HCT116 (cell line): ENCODE data around the gene ARHGEF6. TPM values are rescaled to one million over a fixed set of nuclear protein-coding genes. Genes with fewer than 3 reads are reported as not detected.

Source experiments
- ATAC-seq: fragments of 200-7000 bp; cut with Tn5 transposase; 2 replicates; pipeline ENCODE4 v1.9.1; 2020; ENCODE audit warnings: mild to moderate bottlenecking, moderate library complexity
- BruUV-seq: library from RNA; stranded (reverse); fragments of 400-500 nt; replicated peaks from 2 replicates; lab custom pipeline; 2021; lab: Mats Ljungman, UMichigan
- CTCF ChIA-PET: fragments of 300-600 bp; sonication (Branson Sonifier 250); formaldehyde crosslinking; loops from one replicate; lab custom pipeline; 2021; ENCODE audit warnings: antibody characterized with exemption; lab: Charles Lee
- POLR2A ChIA-PET: fragments of 300-600, 350-600 bp; sonication (Branson Sonifier 250); formaldehyde crosslinking; loops from one replicate; lab custom pipeline; 2021; ENCODE audit warnings: antibody characterized with exemption; lab: Charles Lee
- RAD21 ChIA-PET, 2 experiments: fragments of 300-600 bp; sonication (Branson Sonifier 250); formaldehyde crosslinking; loops; one replicate each; lab custom pipeline; 2023; ENCODE audit warnings: low total read pairs in 2 of 2; ENCODE audit not compliant: uncharacterized antibody in 2 of 2, unreplicated experiment in 2 of 2, low non-redundant PET in 1 of 2; lab: Charles Lee
- DNase-seq: peaks from one replicate; pipeline ENCODE4 v3.0.0-alpha.2; 2010; ENCODE audit warnings: low read depth, low spot score
- H2AFZ ChIP-seq: fragments of 200-600 bp; shearing (Covaris generic), sonication (generic); 2 replicates; pipeline ENCODE4 v1.6.1; 2017; ENCODE audit warnings: low read depth, mixed run types, mixed read lengths, antibody characterized with exemption, low read length; ENCODE audit not compliant: poor library complexity, severe bottlenecking
- H3K27ac ChIP-seq: 2 replicates; pipeline ENCODE4 v1.5.1; 2012; ENCODE audit warnings: low read depth, low read length
- H3K27me3 ChIP-seq: fragments of 200-600 bp; sonication (generic); 2 replicates; pipeline ENCODE4 v1.6.1; 2016; ENCODE audit warnings: mixed run types, low read length, mixed read lengths; ENCODE audit not compliant: insufficient read depth
- H3K36me3 ChIP-seq, 2 experiments: fragments of 200-500 bp in 1 of 2; fragments of 200-600 bp in 1 of 2; sonication (Bioruptor generic) in 1 of 2; sonication (generic) in 1 of 2; 2 replicates each; pipeline versions ENCODE4 v1.5.1 to v1.6.1; 2014 to 2016; ENCODE audit warnings: low read length in 2 of 2, inconsistent platforms in 1 of 2, mixed read lengths in 1 of 2, mixed run types in 1 of 2; ENCODE audit not compliant: insufficient read depth in 2 of 2, control insufficient read depth in 1 of 2
- H3K4me1 ChIP-seq, 2 experiments: fragments of 200-600 bp in 1 of 2; sonication (generic) in 1 of 2; 2 replicates each; pipeline versions ENCODE4 v1.5.1 to v1.6.1; 2012 to 2017; ENCODE audit warnings: low read length in 2 of 2, inconsistent platforms in 1 of 2, mild to moderate bottlenecking in 1 of 2, mixed read lengths in 1 of 2, mixed run types in 1 of 2, moderate library complexity in 1 of 2; ENCODE audit not compliant: insufficient read depth in 2 of 2, control insufficient read depth in 1 of 2
- H3K4me2 ChIP-seq: fragments of 200-600 bp; sonication (generic); 2 replicates; pipeline ENCODE4 v1.6.1; 2017; ENCODE audit warnings: mixed run types, low read length, mixed read lengths
- H3K4me3 ChIP-seq, 2 experiments: fragments of 200-600 bp in 1 of 2; sonication (generic) in 1 of 2; replicated peaks in 1 of 2; 2 replicates each; pipeline ENCODE4 v1.5.1; 2011 to 2016; ENCODE audit warnings: low read length in 2 of 2, control low read depth in 1 of 2, low read depth in 1 of 2, mild to moderate bottlenecking in 1 of 2, mixed read lengths in 1 of 2, mixed run types in 1 of 2
- H3K79me2 ChIP-seq: fragments of 200-600 bp; sonication (generic); 2 replicates; pipeline ENCODE4 v1.6.1; 2017; ENCODE audit warnings: mild to moderate bottlenecking, mixed run types, low read length, moderate library complexity, mixed read lengths; ENCODE audit not compliant: insufficient read depth
- H3K9ac ChIP-seq: fragments of 200-600 bp; sonication (generic); 2 replicates; pipeline ENCODE4 v1.6.1; 2016; ENCODE audit warnings: low read length, mixed read lengths
- H3K9me2 ChIP-seq: fragments of 200-600 bp; sonication (generic), shearing (Covaris generic); 2 replicates; pipeline ENCODE4 v1.6.1; 2017; ENCODE audit warnings: mixed run types, mild to moderate bottlenecking, moderate library complexity; ENCODE audit not compliant: insufficient read depth
- H3K9me3 ChIP-seq, 2 experiments: fragments of 200-500 bp in 1 of 2; fragments of 200-600 bp in 1 of 2; sonication (Bioruptor generic) in 1 of 2; sonication (generic) in 1 of 2; 2 replicates each; pipeline ENCODE4 v1.6.1; 2014 to 2017; ENCODE audit warnings: low read length in 2 of 2, mixed read lengths in 2 of 2, inconsistent platforms in 1 of 2, low read depth in 1 of 2, mild to moderate bottlenecking in 1 of 2, mixed run types in 1 of 2, moderate library complexity in 1 of 2; ENCODE audit not compliant: control insufficient read depth in 1 of 2, insufficient read depth in 1 of 2
- H4K20me1 ChIP-seq: fragments of 200-600 bp; sonication (generic), shearing (Covaris generic); 2 replicates; pipeline ENCODE4 v1.6.1; 2017; ENCODE audit warnings: mixed run types, mild to moderate bottlenecking, moderate library complexity; ENCODE audit not compliant: insufficient read depth
- EGR1 ChIP-seq: IDR thresholded peaks from 2 replicates; pipeline ENCODE4 v1.6.1; 2012; ENCODE audit warnings: low read depth
- ELF1 ChIP-seq: IDR thresholded peaks from 2 replicates; pipeline ENCODE4 v1.6.1; 2012; ENCODE audit warnings: low read depth, borderline replicate concordance
- EZH2 ChIP-seq: fragments of 200-600 bp; sonication (generic); IDR thresholded peaks from 2 replicates; pipeline ENCODE4 v1.6.1; 2017; ENCODE audit warnings: antibody characterized with exemption, mixed run types
- FOSL1 ChIP-seq: IDR thresholded peaks from 2 replicates; pipeline ENCODE4 v1.6.1; 2012; ENCODE audit warnings: low read depth
- JUND ChIP-seq: IDR thresholded peaks from 2 replicates; pipeline ENCODE4 v1.6.1; 2012
- POLR2A ChIP-seq: IDR thresholded peaks from 2 replicates; pipeline ENCODE4 v1.7.0; 2011; ENCODE audit warnings: borderline replicate concordance; ENCODE audit not compliant: insufficient read depth, insufficient read length; ENCODE audit errors: extremely low read depth
- SP1 ChIP-seq: IDR thresholded peaks from 2 replicates; pipeline ENCODE4 v1.6.1; 2012; ENCODE audit warnings: low read depth
- SRF ChIP-seq: IDR thresholded peaks from 2 replicates; pipeline ENCODE4 v1.6.1; 2012; ENCODE audit warnings: low read depth
- TCF7L2 ChIP-seq: IDR thresholded peaks from 2 replicates; pipeline ENCODE4 v1.7.0; 2011; ENCODE audit warnings: borderline replicate concordance, inconsistent platforms; ENCODE audit not compliant: insufficient read depth, insufficient read length; ENCODE audit errors: extremely low read depth
- ZNF274 ChIP-seq: fragments of 200-500 bp; sonication (Bioruptor generic); IDR thresholded peaks from 2 replicates; pipeline ENCODE4 v1.6.1; 2014; ENCODE audit warnings: mild to moderate bottlenecking, low read depth, low read length, inconsistent platforms
- intact Hi-C: fragments of 100-400 bp; cut with micrococcal nuclease; formaldehyde crosslinking; loops from 2 replicates; pipeline ENCODE4 v1.10.0; 2022
- total RNA-seq: library from RNA; stranded (reverse); gene quantifications from one replicate; pipeline ENCODE4 v1.2.1, GENCODE V29; 2021; ENCODE audit not compliant: unreplicated experiment
- TF ChIP-seq, protein P1 (sequence below): IDR thresholded peaks from 2 replicates; pipeline ENCODE4 v1.6.1; 2012
- TF ChIP-seq, protein P2 (sequence below): IDR thresholded peaks from 2 replicates; pipeline ENCODE4 v1.6.1; 2012; ENCODE audit warnings: low read depth
- TF ChIP-seq, protein P3 (sequence below), 3 experiments: fragments of 200-600 bp in 1 of 3; sonication (generic) in 1 of 3; IDR thresholded peaks in 2 of 3; conservative IDR thresholded peaks in 1 of 3; 2 replicates each; pipeline ENCODE4 v1.5.1; 2012 to 2017; ENCODE audit warnings: low read depth in 2 of 3, low read length in 2 of 3, antibody characterized with exemption in 1 of 3, borderline replicate concordance in 1 of 3, control low read depth in 1 of 3, mild to moderate bottlenecking in 1 of 3, mixed read lengths in 1 of 3, mixed run types in 1 of 3, moderate library complexity in 1 of 3; ENCODE audit not compliant: insufficient read depth in 1 of 3

The ARHGEF6 gene
- total RNA-seq, 1 experiment from 2014 or later, result 1.9 TPM

DNA sequence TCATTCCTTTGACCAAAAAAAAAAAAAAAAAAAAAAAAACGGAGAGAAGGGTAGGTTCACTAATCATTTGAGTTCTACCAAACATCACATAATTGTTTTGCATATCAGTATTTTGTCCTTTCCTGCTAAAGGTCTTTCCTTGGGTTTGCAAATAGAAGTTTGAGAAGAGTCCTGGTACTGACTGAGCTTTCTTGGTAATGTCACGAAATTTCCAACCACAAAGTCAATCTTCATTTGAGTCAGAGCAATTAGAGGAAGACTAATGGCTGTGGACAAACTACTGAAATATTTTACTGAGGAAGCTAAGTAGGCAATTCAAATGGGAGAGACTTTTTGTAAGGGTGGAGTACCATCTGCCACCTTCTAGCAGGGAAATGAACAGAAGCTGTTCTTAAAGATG, 154.5 kb downstream of the ARHGEF6 start:
- ChIA-PET CTCF (no interaction called here), POLR2A (no interaction called here), RAD21 (no interaction called here)
- no peak overlapping the region for H3K27ac ChIP-seq
- no peaks in the 10 kb centered on the region for H3K4me1 ChIP-seq
- no peaks in the 10 kb centered on the region for H3K79me2 ChIP-seq
- no peak for DNase-seq
- no peak overlapping the region for H3K4me3 ChIP-seq
- intact Hi-C loops, result no loop called here
- H3K27me3 ChIP-seq, result no peaks in the 10 kb centered on the region
- H4K20me1 ChIP-seq, result no peaks in the 10 kb centered on the region
- no peak overlapping the region for H3K9ac ChIP-seq
- no peak for ATAC-seq
- no peaks in the 10 kb centered on the region for H3K9me2 ChIP-seq
- no peaks in the 10 kb centered on the region for H3K36me3 ChIP-seq
- no peak overlapping the region for H2AFZ ChIP-seq
- no peak overlapping the region for H3K4me2 ChIP-seq
- TF ChIP-seq ZNF274 (no peak), POLR2A (no peak), EGR1 (no peak), SP1 (no peak), FOSL1 (no peak)
- no TSS peak for BruUV-seq
- H3K9me3 ChIP-seq, result no peaks in the 10 kb centered on the region

DNA sequence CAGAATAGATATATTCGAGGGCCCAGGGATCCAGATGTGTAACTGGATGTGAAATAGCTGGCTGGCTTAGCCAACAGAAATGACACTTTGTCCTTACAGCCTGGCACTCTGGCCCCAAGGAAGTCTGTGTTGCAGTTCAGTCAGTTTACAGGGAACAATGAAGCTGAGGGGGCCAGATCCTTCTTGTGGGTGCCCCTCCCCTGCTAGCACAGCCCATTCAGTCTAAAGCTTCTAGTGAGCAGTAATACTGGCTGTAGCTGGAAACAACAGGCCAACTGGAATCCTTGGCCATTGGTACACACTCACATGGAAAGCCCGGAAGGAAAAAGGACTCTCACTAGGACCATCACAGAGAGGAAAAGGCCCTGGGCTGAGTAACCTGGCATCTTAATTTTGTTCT, 155.5 kb downstream of the ARHGEF6 start:
- intact Hi-C loops, result no loop called here
- no peaks in the 10 kb centered on the region for H4K20me1 ChIP-seq
- H3K9ac ChIP-seq, result no peak overlapping the region
- H3K4me1 ChIP-seq, result no peaks in the 10 kb centered on the region
- no peaks in the 10 kb centered on the region for H3K36me3 ChIP-seq
- ChIA-PET POLR2A (no interaction called here), RAD21 (no interaction called here), CTCF (no interaction called here)
- no peak overlapping the region for H3K27ac ChIP-seq
- no peak overlapping the region for H2AFZ ChIP-seq
- no peak overlapping the region for H3K4me2 ChIP-seq
- H3K79me2 ChIP-seq, result no peaks in the 10 kb centered on the region
- H3K27me3 ChIP-seq, result no peaks in the 10 kb centered on the region
- H3K9me2 ChIP-seq, result no peaks in the 10 kb centered on the region
- no peaks in the 10 kb centered on the region for H3K9me3 ChIP-seq
- DNase-seq (no peak), ATAC-seq (no peak)
- no peak overlapping the region for H3K4me3 ChIP-seq
- BruUV-seq, result no TSS peak
- TF ChIP-seq, protein P1, sequence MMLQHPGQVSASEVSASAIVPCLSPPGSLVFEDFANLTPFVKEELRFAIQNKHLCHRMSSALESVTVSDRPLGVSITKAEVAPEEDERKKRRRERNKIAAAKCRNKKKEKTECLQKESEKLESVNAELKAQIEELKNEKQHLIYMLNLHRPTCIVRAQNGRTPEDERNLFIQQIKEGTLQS, result no peak
- TF ChIP-seq ELF1, result no peak
- TF ChIP-seq, protein P2, sequence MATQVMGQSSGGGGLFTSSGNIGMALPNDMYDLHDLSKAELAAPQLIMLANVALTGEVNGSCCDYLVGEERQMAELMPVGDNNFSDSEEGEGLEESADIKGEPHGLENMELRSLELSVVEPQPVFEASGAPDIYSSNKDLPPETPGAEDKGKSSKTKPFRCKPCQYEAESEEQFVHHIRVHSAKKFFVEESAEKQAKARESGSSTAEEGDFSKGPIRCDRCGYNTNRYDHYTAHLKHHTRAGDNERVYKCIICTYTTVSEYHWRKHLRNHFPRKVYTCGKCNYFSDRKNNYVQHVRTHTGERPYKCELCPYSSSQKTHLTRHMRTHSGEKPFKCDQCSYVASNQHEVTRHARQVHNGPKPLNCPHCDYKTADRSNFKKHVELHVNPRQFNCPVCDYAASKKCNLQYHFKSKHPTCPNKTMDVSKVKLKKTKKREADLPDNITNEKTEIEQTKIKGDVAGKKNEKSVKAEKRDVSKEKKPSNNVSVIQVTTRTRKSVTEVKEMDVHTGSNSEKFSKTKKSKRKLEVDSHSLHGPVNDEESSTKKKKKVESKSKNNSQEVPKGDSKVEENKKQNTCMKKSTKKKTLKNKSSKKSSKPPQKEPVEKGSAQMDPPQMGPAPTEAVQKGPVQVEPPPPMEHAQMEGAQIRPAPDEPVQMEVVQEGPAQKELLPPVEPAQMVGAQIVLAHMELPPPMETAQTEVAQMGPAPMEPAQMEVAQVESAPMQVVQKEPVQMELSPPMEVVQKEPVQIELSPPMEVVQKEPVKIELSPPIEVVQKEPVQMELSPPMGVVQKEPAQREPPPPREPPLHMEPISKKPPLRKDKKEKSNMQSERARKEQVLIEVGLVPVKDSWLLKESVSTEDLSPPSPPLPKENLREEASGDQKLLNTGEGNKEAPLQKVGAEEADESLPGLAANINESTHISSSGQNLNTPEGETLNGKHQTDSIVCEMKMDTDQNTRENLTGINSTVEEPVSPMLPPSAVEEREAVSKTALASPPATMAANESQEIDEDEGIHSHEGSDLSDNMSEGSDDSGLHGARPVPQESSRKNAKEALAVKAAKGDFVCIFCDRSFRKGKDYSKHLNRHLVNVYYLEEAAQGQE, result no peak
- TF ChIP-seq ZNF274, result no peak
- TF ChIP-seq EZH2, result no peak
- no peak for TF ChIP-seq EGR1
- TF ChIP-seq SRF, result no peak
- TF ChIP-seq JUND, result no peak
- TF ChIP-seq TCF7L2, result no peak
- TF ChIP-seq, protein P3, sequence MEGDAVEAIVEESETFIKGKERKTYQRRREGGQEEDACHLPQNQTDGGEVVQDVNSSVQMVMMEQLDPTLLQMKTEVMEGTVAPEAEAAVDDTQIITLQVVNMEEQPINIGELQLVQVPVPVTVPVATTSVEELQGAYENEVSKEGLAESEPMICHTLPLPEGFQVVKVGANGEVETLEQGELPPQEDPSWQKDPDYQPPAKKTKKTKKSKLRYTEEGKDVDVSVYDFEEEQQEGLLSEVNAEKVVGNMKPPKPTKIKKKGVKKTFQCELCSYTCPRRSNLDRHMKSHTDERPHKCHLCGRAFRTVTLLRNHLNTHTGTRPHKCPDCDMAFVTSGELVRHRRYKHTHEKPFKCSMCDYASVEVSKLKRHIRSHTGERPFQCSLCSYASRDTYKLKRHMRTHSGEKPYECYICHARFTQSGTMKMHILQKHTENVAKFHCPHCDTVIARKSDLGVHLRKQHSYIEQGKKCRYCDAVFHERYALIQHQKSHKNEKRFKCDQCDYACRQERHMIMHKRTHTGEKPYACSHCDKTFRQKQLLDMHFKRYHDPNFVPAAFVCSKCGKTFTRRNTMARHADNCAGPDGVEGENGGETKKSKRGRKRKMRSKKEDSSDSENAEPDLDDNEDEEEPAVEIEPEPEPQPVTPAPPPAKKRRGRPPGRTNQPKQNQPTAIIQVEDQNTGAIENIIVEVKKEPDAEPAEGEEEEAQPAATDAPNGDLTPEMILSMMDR (IDR thresholded peaks at IDR 0.05 in 2 of 3, conservative IDR thresholded peaks at IDR 0.05 in 1 of 3; ENCODE audit: borderline replicate concordance in 1 of 3, insufficient read depth in 1 of 3, low read depth in 2 of 3, low read length in 2 of 3), result no peak
